ENCODE data around the gene FNDC1. TPM values are rescaled to one million over a fixed set of nuclear protein-coding genes. Genes with fewer than 3 reads are reported as not detected.

FNDC1 gene
- total RNA-seq, 1 donor from 2014 or later, result not detected

GRCh38 chr6:159157431-159157830, 11.8 kb upstream of the FNDC1 start:
- no peak for DNase-seq (ENCODE audit: low read depth in 2 of 2)

GRCh38 chr6:159161839-159162238, 7.4 kb upstream of the FNDC1 start:
- no peak for DNase-seq (ENCODE audit: low read depth in 2 of 2)

GRCh38 chr6:159163901-159164370, 5.3 kb upstream of the FNDC1 start:
- DNase-seq (ENCODE audit: low read depth in 2 of 2), result no peak

DNA sequence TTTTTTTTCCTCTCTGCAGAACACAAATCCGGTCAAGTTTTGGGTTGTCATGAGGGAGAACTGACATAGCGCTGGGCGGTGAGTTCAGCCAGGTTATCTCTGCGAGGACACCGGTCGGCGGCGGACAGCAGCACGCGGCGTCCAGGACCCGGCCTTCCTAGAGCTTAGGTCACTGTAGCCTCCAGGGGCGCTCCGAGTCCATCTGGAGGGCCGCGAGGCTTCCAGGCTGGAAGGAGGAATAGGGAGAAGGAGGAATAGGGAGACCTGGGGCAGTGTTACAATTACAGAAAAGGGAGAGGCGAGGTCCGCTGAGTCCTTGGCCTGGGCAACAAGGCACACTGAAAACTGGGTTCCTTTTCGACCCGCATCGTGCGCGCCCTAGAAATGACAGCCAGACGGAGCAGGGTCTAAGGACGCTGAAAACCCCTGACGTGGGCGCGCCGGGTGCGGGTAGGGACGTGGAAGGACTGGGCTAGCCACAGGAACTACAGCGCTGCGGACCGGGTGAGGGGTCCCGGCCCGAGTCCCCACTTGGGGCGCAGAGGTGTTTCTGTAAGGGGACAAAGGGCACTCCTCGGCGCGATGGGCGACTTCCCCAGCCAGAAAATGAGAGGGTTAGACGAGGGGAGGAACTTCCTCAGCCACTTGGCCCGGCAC, 536 bp upstream of the FNDC1 start:
- DNase-seq (ENCODE audit: low read depth in 2 of 2), result peak; percentile 12 to 27

DNA sequence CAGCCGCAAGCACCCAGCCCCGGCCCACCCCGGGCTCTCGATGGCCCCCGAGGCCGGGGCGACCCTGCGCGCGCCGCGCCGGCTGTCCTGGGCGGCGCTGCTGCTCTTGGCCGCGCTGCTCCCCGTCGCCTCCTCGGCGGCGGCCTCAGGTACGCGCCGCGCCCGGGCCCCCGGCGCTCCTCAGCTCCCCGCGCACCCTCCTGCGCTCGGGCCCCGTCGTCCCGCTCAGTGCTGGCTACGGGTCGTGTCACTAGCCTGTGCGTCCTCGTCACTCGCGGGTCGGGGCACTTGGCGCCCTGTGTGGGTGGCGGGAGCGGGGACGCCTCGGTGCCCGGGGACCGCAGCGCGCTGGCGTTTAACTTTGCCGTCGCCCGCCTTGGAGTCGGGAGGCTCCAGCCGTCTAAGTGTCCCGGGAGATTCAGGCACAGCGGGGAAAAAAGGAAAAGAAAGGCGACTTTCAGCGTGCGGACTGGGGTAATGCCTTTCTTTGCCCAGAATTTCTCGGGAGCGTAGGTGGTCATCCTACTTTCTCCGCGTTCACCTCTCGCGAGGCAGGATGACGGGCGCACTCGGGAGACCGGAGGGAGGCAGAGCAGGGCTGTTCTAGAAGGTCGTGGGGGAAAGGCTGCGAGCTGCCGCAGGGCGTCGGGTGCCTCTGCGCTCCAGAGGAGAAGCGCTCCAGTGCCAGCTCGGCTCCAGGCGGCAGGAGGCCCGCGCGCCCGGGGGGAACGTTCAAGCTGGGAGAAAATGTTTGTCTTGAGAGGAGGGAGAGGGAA, 545 bp downstream of the FNDC1 start:
- DNase-seq (ENCODE audit: low read depth in 2 of 2), result peak in 1 of 2 donors; percentile 7

DNA sequence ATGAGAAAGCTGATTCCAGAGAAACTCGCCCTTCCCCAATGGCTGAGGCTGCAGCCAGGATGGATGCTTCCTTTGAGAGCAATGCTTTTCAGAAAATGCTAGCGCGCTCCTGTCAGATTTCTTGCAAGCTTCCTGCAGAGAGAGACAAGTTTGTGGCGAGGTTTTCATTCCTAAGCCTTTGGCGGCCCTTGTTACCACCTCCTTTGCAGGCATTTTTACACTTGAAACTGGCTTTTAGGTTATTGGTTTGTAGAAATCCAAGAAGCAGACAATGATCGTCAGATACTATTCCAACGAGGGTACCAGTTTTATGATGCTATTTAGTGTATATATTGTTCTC, 1.1 kb downstream of the FNDC1 start:
- no peak for DNase-seq (ENCODE audit: low read depth in 2 of 2)

GRCh38 chr6:159170999-159171712, 2.0 kb downstream of the FNDC1 start:
- DNase-seq (ENCODE audit: low read depth in 2 of 2), result no peak

DNA sequence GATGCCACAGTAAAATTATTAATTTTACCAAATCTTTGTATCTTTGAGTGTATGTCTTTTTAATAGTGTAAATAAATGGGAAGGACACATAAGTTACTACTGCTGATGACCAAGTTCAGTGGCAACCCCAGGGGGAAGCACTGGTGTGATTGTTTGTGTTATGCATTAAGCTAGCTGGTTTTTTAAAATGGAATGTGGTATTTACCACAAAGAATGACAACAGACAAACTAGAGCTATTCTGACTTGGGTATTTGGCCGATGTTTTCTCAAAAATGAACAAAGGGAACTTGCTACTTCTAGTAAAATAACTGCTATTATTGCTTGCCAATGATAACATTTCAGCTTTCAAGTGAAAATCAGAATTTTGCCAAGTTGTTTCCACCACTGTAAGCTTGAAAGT, 2.9 kb downstream of the FNDC1 start:
- no peak for DNase-seq (ENCODE audit: low read depth in 2 of 2)

DNA sequence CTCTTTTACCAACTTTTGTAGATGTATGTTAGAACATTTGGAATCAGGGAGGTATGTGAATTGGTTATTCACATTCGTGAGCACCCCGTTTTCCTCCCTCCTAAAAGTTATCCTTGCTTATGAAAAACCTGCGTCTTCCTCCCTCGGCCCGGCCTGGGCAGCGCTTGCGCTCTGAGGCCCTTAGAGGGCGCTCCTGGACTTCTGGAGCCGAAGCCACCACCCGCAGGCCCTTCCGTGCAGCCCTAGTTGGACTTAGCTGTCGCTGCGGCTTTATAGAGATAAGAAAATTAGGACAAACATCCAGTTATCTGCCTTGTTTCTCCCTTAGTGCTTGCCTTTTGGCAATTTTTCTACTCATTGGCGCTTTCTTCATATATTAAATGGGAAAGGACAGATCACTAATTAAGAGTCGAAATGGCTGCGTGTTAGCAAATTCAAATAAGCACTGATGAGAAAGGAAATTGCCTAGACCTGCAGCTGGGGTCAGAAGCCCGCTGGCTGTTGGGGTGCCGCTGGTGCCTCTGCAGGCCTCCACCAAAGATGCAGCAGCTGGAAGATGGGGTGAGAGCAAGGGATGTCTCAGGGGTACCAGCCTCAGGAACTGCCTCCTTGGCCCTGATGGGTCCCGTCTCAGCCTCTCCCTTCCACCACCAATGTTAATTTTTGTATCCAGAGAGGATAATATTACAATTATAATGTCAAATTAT, 5.2 kb downstream of the FNDC1 start:
- DNase-seq (ENCODE audit: low read depth in 2 of 2), result peak; percentile 70 to 72

DNA sequence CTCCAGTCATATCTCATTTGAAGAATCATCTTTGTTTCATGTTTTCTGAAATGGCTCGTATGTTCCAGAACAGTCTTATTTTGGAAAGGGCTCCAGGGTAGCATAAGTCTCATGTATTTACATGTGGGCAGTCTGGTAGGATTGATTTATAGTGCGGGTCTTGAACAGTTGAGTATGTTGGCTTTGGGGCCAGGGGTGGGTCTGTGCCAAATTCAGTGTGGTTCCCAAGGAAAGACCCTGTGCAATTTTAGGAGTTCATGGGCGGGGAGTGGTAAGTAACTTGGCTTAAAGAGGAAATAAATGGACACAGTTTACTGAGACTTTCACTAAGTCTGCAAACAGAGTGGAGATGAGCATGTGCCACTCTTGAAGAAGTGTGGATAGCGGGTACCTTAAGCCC, 7.7 kb downstream of the FNDC1 start:
- no peak for DNase-seq (ENCODE audit: low read depth in 2 of 2)

- no peak for DNase-seq (ENCODE audit: low read depth in 2 of 2)
These were observed 9.6 kb downstream of the FNDC1 start for GRCh38 chr6:159178847-159179246.

DNA sequence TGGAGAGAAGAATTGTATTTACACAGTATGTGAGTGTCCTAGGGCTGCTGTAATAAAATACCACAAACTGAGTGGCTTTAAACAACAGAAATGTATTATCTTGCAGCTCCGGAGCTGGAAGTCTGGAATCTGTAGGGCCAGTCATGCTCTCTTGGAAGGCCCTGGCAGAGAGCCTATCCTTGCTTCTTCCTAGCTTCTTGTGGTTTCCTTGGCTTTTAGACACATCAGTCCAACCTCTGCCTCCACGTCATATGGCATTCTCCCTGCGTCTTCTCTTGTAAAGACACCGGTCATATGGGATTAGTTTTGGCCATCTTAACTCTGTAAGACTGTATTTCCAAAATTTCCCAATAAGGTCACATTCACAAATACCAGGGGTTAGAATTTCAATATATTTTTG, 10.8 kb downstream of the FNDC1 start:
- DNase-seq (ENCODE audit: low read depth in 2 of 2), result no peak

DNA sequence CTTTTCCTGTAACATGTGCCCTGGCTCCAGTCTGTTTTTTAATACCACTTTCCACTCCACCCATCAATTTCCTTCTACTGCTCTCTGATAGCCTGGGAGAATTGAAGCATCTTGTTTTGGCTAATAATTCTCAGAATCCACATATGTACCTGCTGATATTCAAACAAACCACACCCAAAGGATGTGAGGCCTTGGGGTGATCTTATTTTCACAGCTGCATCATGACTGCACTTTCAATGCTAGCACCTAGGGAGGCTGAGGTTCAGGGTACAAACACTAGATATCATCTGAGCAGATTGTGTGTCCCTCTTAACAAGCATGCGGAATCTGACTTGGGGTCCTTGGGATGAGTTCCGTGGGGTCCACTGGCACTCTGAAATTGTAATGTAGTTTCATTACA, 12.7 kb downstream of the FNDC1 start:
- no peak for DNase-seq (ENCODE audit: low read depth in 2 of 2)

DNA sequence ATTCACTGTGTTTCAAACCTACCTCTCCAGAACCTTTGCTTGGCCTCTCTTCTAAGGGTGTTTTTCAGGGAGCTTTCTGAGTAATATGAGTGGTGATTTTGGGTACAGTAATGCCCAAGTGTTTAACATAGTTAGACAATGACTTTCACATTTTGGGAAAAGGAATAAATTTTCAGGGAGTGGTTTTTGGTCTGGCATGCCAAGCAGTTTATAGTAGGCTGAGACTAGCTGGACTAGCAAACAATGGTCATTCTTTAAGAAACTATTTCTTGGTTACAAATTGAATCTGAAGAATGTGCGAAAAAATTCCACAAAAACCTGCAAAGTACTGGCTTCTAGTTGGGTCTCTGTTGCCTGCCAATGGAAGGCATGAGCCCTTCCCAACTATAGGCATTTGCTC, 15.4 kb downstream of the FNDC1 start:
- no peak for DNase-seq (ENCODE audit: low read depth in 2 of 2)

GRCh38 chr6:159190460-159190859, 21.3 kb downstream of the FNDC1 start:
- DNase-seq (ENCODE audit: low read depth in 2 of 2), result no peak

DNA sequence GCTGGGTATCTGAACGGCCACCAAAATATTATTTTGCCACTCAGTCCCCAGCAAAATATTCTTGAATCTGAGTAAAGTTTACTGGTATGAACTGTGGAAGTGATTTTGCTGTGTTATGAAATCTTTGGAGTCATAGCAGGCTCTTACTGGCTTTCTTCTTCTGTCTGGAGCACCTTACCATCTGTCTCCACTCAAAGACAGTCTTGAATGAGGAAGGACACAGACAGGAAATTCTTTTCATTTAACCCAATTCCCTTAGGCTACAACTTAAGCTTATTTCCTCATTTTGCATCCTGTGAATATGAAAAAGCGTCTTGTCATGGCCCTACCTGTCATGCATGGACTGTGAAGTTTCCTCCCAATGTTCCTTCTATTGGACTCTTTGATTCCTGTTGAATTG, 24.7 kb downstream of the FNDC1 start:
- no peak for DNase-seq (ENCODE audit: low read depth in 2 of 2)

DNA sequence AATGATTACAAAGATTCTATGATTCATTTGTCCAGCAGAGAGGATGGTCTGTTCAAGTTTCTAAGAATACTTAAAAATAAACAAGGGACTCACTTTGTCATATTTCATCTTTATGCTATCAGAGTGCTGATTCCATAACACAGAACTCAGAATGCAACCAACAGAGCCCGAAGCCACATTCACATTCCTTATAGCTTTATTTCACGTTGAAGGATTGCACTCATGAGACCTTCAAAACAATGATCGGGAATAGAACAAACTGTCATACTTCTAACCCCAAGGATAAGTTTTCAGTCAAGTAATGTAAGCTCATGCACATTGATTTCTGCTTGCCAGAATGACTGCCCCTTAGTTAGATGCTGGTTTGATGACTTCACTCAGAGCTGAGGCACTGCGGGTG, 25.2 kb downstream of the FNDC1 start:
- no peak for DNase-seq (ENCODE audit: low read depth in 2 of 2)

- DNase-seq (ENCODE audit: low read depth in 2 of 2), result no peak
These were observed 27.3 kb downstream of the FNDC1 start for GRCh38 chr6:159196430-159196975.

DNA sequence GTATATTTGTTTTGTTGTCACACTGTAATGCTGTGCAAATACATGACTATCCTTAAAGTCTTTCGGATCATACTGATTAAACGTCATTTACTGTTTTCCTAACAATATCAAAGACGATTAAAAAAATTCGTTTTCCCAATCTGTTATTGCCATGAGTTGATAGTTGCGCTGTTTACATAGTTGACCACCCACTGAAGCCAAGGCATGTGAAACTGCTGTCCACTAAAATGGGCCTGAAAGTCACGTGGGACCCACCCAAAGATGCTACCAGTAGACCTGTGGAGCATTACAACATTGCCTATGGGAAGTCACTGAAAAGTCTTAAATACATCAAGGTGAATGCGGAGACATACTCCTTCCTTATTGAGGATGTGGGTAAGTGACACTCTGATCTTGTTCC, 28.1 kb downstream of the FNDC1 start:
- no peak for DNase-seq (ENCODE audit: low read depth in 2 of 2)

DNA sequence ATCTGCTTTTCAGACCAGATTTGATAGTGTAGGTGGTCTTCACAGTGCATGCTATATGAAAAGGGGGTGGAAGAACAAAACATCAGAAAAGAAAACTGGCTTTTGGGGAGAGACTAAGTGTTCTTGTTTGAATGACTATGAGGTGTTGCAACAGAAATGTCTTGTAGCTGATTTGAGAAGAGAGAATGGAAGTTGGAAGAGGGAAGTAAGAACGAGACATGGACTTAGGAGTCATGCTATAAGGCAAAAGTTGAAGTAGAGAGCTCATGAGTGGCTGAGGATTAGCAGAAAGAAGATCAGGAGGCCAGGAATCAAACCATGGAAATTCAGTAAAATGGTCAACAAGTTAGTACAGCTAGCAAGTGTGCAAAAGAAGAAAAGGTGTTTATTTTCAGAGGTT, 32.1 kb downstream of the FNDC1 start:
- no peak for DNase-seq (ENCODE audit: low read depth in 2 of 2)

GRCh38 chr6:159203304-159204005, 34.3 kb downstream of the FNDC1 start:
- peak; percentile 7 to 72 for DNase-seq (ENCODE audit: low read depth in 2 of 2)
